Hepatocyte (in vitro differentiated cells): ENCODE measurements around the gene RAPGEF5. TPM values are rescaled to one million over a fixed set of nuclear protein-coding genes. Genes with fewer than 3 reads are reported as not detected.

Source experiments
- DNase-seq: peaks from one replicate; pipeline ENCODE4 v3.0.0-alpha.2; 2016; ENCODE audit warnings: low spot score
- H2AFZ ChIP-seq: fragments of 200-600 bp; sonication (generic); 2 replicates; pipeline ENCODE4 v1.6.0; 2016; ENCODE audit warnings: antibody characterized with exemption, mild to moderate bottlenecking
- H3K27ac ChIP-seq: fragments of 200-600 bp; sonication (generic); 2 replicates; pipeline ENCODE4 v1.5.1; 2016; ENCODE audit warnings: mild to moderate bottlenecking
- H3K27me3 ChIP-seq: fragments of 200-600 bp; sonication (generic); 2 replicates; pipeline ENCODE4 v1.6.1; 2016
- H3K36me3 ChIP-seq: fragments of 200-600 bp; sonication (generic); replicated peaks from 2 replicates; pipeline ENCODE4 v1.5.1; 2016; ENCODE audit warnings: low read depth; ENCODE audit not compliant: insufficient read depth
- H3K4me1 ChIP-seq: fragments of 200-600 bp; sonication (generic); 2 replicates; pipeline ENCODE4 v1.5.1; 2016; ENCODE audit warnings: mild to moderate bottlenecking, moderate library complexity; ENCODE audit not compliant: insufficient read depth
- H3K4me2 ChIP-seq: fragments of 200-600 bp; sonication (generic); 2 replicates; pipeline ENCODE4 v1.6.0; 2016
- H3K4me3 ChIP-seq: fragments of 200-600 bp; sonication (generic); 2 replicates; pipeline ENCODE4 v1.5.1; 2016; ENCODE audit warnings: mild to moderate bottlenecking
- H3K79me2 ChIP-seq: fragments of 200-600 bp; sonication (generic); 2 replicates; pipeline ENCODE4 v1.6.0; 2017; ENCODE audit warnings: mild to moderate bottlenecking
- H3K9me2 ChIP-seq: fragments of 200-600 bp; sonication (generic); replicated peaks from 2 replicates; pipeline ENCODE4 v1.6.0; 2017; ENCODE audit warnings: mild to moderate bottlenecking; ENCODE audit not compliant: insufficient read depth
- H3K9me3 ChIP-seq: fragments of 200-600 bp; sonication (generic); 2 replicates; pipeline ENCODE4 v1.5.1; 2016; ENCODE audit warnings: low read depth, mild to moderate bottlenecking
- H4K20me1 ChIP-seq: fragments of 200-600 bp; sonication (generic); 2 replicates; pipeline ENCODE4 v1.6.0; 2016; ENCODE audit warnings: mild to moderate bottlenecking; ENCODE audit not compliant: insufficient read depth, poor library complexity, severe bottlenecking
- CTCF ChIP-seq: fragments of 200-600 bp; sonication (generic); IDR thresholded peaks from 2 replicates; pipeline ENCODE4 v1.5.1; 2016; ENCODE audit warnings: antibody characterized with exemption, mild to moderate bottlenecking; ENCODE audit not compliant: poor library complexity
- EZH2 ChIP-seq: fragments of 200-600 bp; sonication (generic); IDR thresholded peaks from 2 replicates; pipeline ENCODE4 v1.6.1; 2016; ENCODE audit warnings: antibody characterized with exemption, mild to moderate bottlenecking, borderline replicate concordance
- EZH2phosphoT487 ChIP-seq: fragments of 200-600 bp; sonication (generic); IDR thresholded peaks from one replicate; pipeline ENCODE4 v1.6.1; 2018; ENCODE audit warnings: antibody characterized with exemption, mild to moderate bottlenecking, low read depth, moderate library complexity; ENCODE audit not compliant: unreplicated experiment, severe bottlenecking
- WGBS: methylation state at CpG from one replicate; pipeline ENCODE4 v1.1.6; 2016; ENCODE audit warnings: low lambda C conversion rate; ENCODE audit errors: missing lambda C conversion rate; 5-methylcytosine and 5-hydroxymethylcytosine counted together
- polyA plus RNA-seq: library from polyadenylated mRNA; unstranded; fragments of >200 nt; fragmentation: Nextera tagmentation; extraction: Ambion mirVana; gene quantifications from 2 replicates; pipeline ENCODE4 v1.2.1, GENCODE V29; 2016
- total RNA-seq: library from RNA; depleted of rRNA; stranded (reverse); fragments of >200 nt; gene quantifications from 2 replicates; pipeline ENCODE4 v1.2.3, GENCODE V29; 2014

Gene RAPGEF5
- total and polyA plus RNA-seq, 2 experiments from 2014 or later, result 5.2 to 14.5 TPM

- Histone ChIP-seq H3K4me3 (no peak overlapping the region), H3K27ac (no peak overlapping the region), H3K4me2 (no peak overlapping the region), H3K4me1 (peaks cover 19% of the 10 kb centered on the region), H3K36me3 (no peaks in the 10 kb centered on the region), H2AFZ (no peak overlapping the region), H3K9me2 (no peaks in the 10 kb centered on the region), H4K20me1 (no peaks in the 10 kb centered on the region), H3K27me3 (no peaks in the 10 kb centered on the region), H3K79me2 (peaks cover 54% of the 10 kb centered on the region), H3K9me3 (no peaks in the 10 kb centered on the region)
- 95% methylated on average over 4 of the region's 4 CpGs for WGBS
- TF ChIP-seq EZH2phosphoT487 (no peak), EZH2 (no peak), CTCF (no peak)
- DNase-seq, result no peak
Measured at GRCh38 chr7:22352887-22353286, 4.1 kb downstream of the RAPGEF5 start.

- Histone ChIP-seq H3K36me3 (no peaks in the 10 kb centered on the region), H3K27me3 (no peaks in the 10 kb centered on the region), H3K4me2 (peak overlapping the region; percentile 3), H4K20me1 (no peaks in the 10 kb centered on the region), H3K27ac (peak overlapping the region; percentile 74), H2AFZ (no peak overlapping the region), H3K79me2 (peaks cover 63% of the 10 kb centered on the region), H3K4me1 (peaks cover 18% of the 10 kb centered on the region), H3K9me3 (no peaks in the 10 kb centered on the region), H3K9me2 (no peaks in the 10 kb centered on the region), H3K4me3 (no peak overlapping the region)
- no peak for DNase-seq
- WGBS, result 66% methylated on average over 2 of the region's 2 CpGs
- TF ChIP-seq CTCF (no peak), EZH2phosphoT487 (no peak), EZH2 (no peak)
Measured at GRCh38 chr7:22351878-22352277, 5.1 kb downstream of the RAPGEF5 start.

- no peaks in the 10 kb centered on the region for H3K9me2 ChIP-seq
- no peaks in the 10 kb centered on the region for H4K20me1 ChIP-seq
- H3K36me3 ChIP-seq, result no peaks in the 10 kb centered on the region
- peaks cover 63% of the 10 kb centered on the region for H3K79me2 ChIP-seq
- WGBS, result 55% methylated on average over 2 of the region's 2 CpGs
- H3K27me3 ChIP-seq, result no peaks in the 10 kb centered on the region
- no peak overlapping the region for H2AFZ ChIP-seq
- DNase-seq, result peak; percentile 28
- no peaks in the 10 kb centered on the region for H3K9me3 ChIP-seq
- peak overlapping the region; percentile 3 for H3K4me2 ChIP-seq
- H3K4me1 ChIP-seq, result peaks cover 18% of the 10 kb centered on the region
- no peak overlapping the region for H3K4me3 ChIP-seq
- peak overlapping the region; percentile 74 for H3K27ac ChIP-seq
- no peak for TF ChIP-seq CTCF
- no peak for TF ChIP-seq EZH2
- TF ChIP-seq EZH2phosphoT487, result no peak
Measured at GRCh38 chr7:22351329-22351692, 5.6 kb downstream of the RAPGEF5 start.
